Endothelial cell of umbilical vein (primary cell): Measurements from ENCODE around the gene PHEX. TPM values are rescaled to one million over a fixed set of nuclear protein-coding genes. Genes with fewer than 3 reads are reported as not detected.

Experiments
- BruUV-seq: library from RNA; stranded (reverse); fragments of 400-500 nt; replicated peaks from 2 replicates; lab custom pipeline; 2021; lab: Mats Ljungman, UMichigan
- CTCF ChIA-PET: fragments of 300-600, 350-600 bp; sonication (Branson Sonifier 250); formaldehyde crosslinking; loops from one replicate; lab custom pipeline; 2021; ENCODE audit warnings: antibody characterized with exemption, inconsistent platforms; lab: Charles Lee
- POLR2A ChIA-PET: fragments of 300-600, 350-600 bp; sonication (Branson Sonifier 250); formaldehyde crosslinking; loops from one replicate; lab custom pipeline; 2021; ENCODE audit warnings: antibody characterized with exemption, inconsistent platforms; lab: Charles Lee
- DNase-seq: peaks from one replicate; pipeline ENCODE4 v3.0.0-alpha.2; 2011; ENCODE audit warnings: low read depth, low spot score
- FAIRE-seq: peaks from 2 replicates; lab custom pipeline; 2011; peaks lifted over from hg19 to GRCh38; lab: Jason Lieb, UNC
- H2AFZ ChIP-seq: 2 replicates; pipeline ENCODE4 v1.6.0; 2012; ENCODE audit warnings: low read depth, low read length, control low read depth, inconsistent platforms
- H3K27ac ChIP-seq: 2 replicates; pipeline ENCODE4 v1.5.1; 2011; ENCODE audit warnings: low read depth, mild to moderate bottlenecking, control low read depth, low read length, moderate library complexity; ENCODE audit not compliant: insufficient read depth
- H3K27me3 ChIP-seq, 2 experiments: 2 replicates each; pipeline versions ENCODE4 v1.6.0 to v1.6.1; 2011; ENCODE audit warnings: low read length in 2 of 2, mixed read lengths in 1 of 2; ENCODE audit not compliant: control insufficient read depth in 2 of 2, insufficient read depth in 2 of 2
- H3K36me3 ChIP-seq, 2 experiments: 2 replicates in 1 of 2; 3 replicates in 1 of 2; pipeline ENCODE4 v1.5.1; 2011; ENCODE audit warnings: low read length in 2 of 2, mild to moderate bottlenecking in 1 of 2, moderate library complexity in 1 of 2; ENCODE audit not compliant: control insufficient read depth in 2 of 2, insufficient read depth in 2 of 2; ENCODE audit errors: extremely low read depth in 1 of 2
- H3K4me1 ChIP-seq: 3 replicates; pipeline ENCODE4 v1.5.1; 2011; ENCODE audit warnings: mild to moderate bottlenecking, low read length; ENCODE audit not compliant: control insufficient read depth, insufficient read depth; ENCODE audit errors: extremely low read depth
- H3K4me2 ChIP-seq: 2 replicates; pipeline ENCODE4 v1.6.1; 2011; ENCODE audit warnings: low read length, control low read depth, mixed read lengths; ENCODE audit not compliant: insufficient read depth
- H3K4me3 ChIP-seq, 3 experiments: fragments of 200-600 bp in 1 of 3; sonication (generic), shearing (Covaris generic) in 1 of 3; replicated peaks in 1 of 3; 2 replicates each; pipeline ENCODE4 v1.5.1; 2011 to 2016; ENCODE audit warnings: control low read depth in 3 of 3, low read length in 3 of 3, mild to moderate bottlenecking in 2 of 3, inconsistent platforms in 1 of 3, low read depth in 1 of 3, moderate library complexity in 1 of 3; ENCODE audit not compliant: insufficient read depth in 1 of 3
- H3K79me2 ChIP-seq: 2 replicates; pipeline ENCODE4 v1.6.0; 2012; ENCODE audit warnings: low read length, inconsistent platforms; ENCODE audit not compliant: control insufficient read depth, insufficient read depth
- H3K9ac ChIP-seq: replicated peaks from 2 replicates; pipeline ENCODE3; 2011; ENCODE audit warnings: low read length, control low read depth; ENCODE audit not compliant: insufficient read depth; ENCODE audit errors: extremely low read depth
- H3K9me1 ChIP-seq: replicated peaks from 3 replicates; pipeline ENCODE4 v1.6.0; 2011; ENCODE audit warnings: mild to moderate bottlenecking, low read length; ENCODE audit not compliant: control insufficient read depth, insufficient read depth; ENCODE audit errors: extremely low read depth
- H3K9me3 ChIP-seq: replicated peaks from 2 replicates; pipeline ENCODE4 v1.5.1; 2012; ENCODE audit warnings: low read length, inconsistent platforms; ENCODE audit not compliant: control insufficient read depth, insufficient read depth
- H4K20me1 ChIP-seq: replicated peaks from 2 replicates; pipeline ENCODE3; 2011; ENCODE audit warnings: mild to moderate bottlenecking, low read length; ENCODE audit not compliant: control insufficient read depth, insufficient read depth; ENCODE audit errors: extremely low read depth
- CTCF ChIP-seq, 2 donors: IDR thresholded peaks; 1 replicate in 1 of 2; 2 replicates in 1 of 2; pipeline ENCODE4 v1.5.1; 2011; ENCODE audit warnings: low read length in 2 of 2, mild to moderate bottlenecking in 2 of 2, moderate library complexity in 2 of 2, control low read depth in 1 of 2, inconsistent platforms in 1 of 2, low read depth in 1 of 2; ENCODE audit not compliant: insufficient read depth in 1 of 2; ENCODE audit errors: extremely low read depth in 1 of 2
- EZH2 ChIP-seq: IDR thresholded peaks from 2 replicates; pipeline ENCODE4 v1.6.1; 2012; ENCODE audit warnings: borderline replicate concordance, low read depth, mild to moderate bottlenecking, moderate library complexity, low read length, inconsistent platforms; ENCODE audit not compliant: severe bottlenecking
- FOS ChIP-seq: IDR thresholded peaks from 2 replicates; pipeline ENCODE4 v1.6.1; 2011; ENCODE audit warnings: mild to moderate bottlenecking, low read length, moderate library complexity, borderline replicate concordance; ENCODE audit not compliant: insufficient read depth
- GATA2 ChIP-seq: IDR thresholded peaks from 2 replicates; pipeline ENCODE4 v1.7.0; 2011; ENCODE audit warnings: low read depth, mild to moderate bottlenecking, moderate library complexity, mixed read lengths, low read length; ENCODE audit not compliant: insufficient read length, insufficient read depth
- JUN ChIP-seq: IDR thresholded peaks from 2 replicates; pipeline ENCODE4 v1.6.1; 2011; ENCODE audit warnings: borderline replicate concordance, low read depth; ENCODE audit not compliant: insufficient read length, insufficient read depth
- MYC ChIP-seq: IDR thresholded peaks from one replicate; pipeline ENCODE4 v1.6.1; 2011; ENCODE audit warnings: mild to moderate bottlenecking, low read depth, low read length
- POLR2A ChIP-seq: IDR thresholded peaks from 2 replicates; pipeline ENCODE4 v1.6.1; 2012; ENCODE audit warnings: low read depth, mild to moderate bottlenecking, control low read depth, low read length
- POLR2AphosphoS5 ChIP-seq: IDR thresholded peaks from 2 replicates; pipeline ENCODE4 v1.6.1; 2012; ENCODE audit warnings: low read depth, mild to moderate bottlenecking, control low read depth, low read length, moderate library complexity; ENCODE audit not compliant: insufficient read depth
- dilution Hi-C: fragments of 300-500 bp; cut with MboI; formaldehyde crosslinking; loops from one replicate; pipeline ENCODE4 v1.15.0; 2019; ENCODE audit warnings: low sequenced_read_pairs; ENCODE audit not compliant: extremely low pct_ligation_motif_present
- intact Hi-C: fragments of 100-400 bp; cut with micrococcal nuclease; formaldehyde crosslinking; loops from one replicate; pipeline ENCODE4 v1.10.0; 2022
- polyA plus RNA-seq, 4 experiments: library from polyadenylated mRNA; depleted of rRNA in 3 of 4; stranded (reverse) in 3 of 4; unstranded in 1 of 4; fragments of >200 nt; gene quantifications; 2 replicates each; pipeline versions ENCODE4 v1.2.1 to v1.2.3, GENCODE V29; 2011 to 2012; ENCODE audit warnings: missing spikeins in 1 of 4
- total RNA-seq: library from RNA; stranded (reverse); gene quantifications from 2 replicates; pipeline ENCODE4 v1.2.3, GENCODE V29; 2021
- TF ChIP-seq, protein P1 (sequence below): IDR thresholded peaks from 2 replicates; pipeline ENCODE4 v1.6.1; 2011; ENCODE audit not compliant: insufficient read depth, insufficient read length

Gene PHEX
- total and polyA plus RNA-seq, 2 donors (not counting 3 experiments of a cell fraction or from before 2014, with no cell fraction given) = 0.07 to 0.44 TPM

DNA sequence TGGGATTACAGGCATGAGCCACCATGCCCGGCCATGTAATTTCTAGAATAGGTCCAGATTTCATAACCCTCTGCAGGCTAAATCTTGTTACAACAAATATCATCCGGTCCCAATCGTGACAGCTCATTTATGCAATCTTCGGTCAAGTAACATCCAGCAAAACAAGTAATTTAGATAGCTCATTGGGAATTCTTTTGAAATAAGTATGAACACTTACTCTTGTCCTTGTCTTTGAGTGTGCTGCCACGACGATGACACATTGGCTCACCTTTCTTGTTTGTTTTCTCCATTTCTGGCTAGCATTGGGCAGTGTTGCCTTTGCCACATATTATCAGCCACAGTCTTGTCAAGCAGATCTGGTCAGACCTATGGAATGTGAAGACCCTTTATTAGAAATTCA, 92.0 kb downstream of the PHEX start:
- no TSS peak for BruUV-seq
- Histone ChIP-seq H2AFZ (no peak overlapping the region), H3K9me1 (no peaks in the 10 kb centered on the region), H3K4me3 (no peak overlapping the region), H3K79me2 (no peaks in the 10 kb centered on the region), H3K9me3 (no peaks in the 10 kb centered on the region), H3K4me2 (no peak overlapping the region), H3K36me3 (no peaks in the 10 kb centered on the region), H3K27me3 (no peaks in the 10 kb centered on the region), H4K20me1 (no peaks in the 10 kb centered on the region), H3K27ac (no peak overlapping the region), H3K4me1 (no peaks in the 10 kb centered on the region), H3K9ac (no peak overlapping the region)
- dilution Hi-C loops (no loop called here), intact Hi-C loops (no loop called here)
- TF ChIP-seq GATA2 (no peak), CTCF (IDR thresholded peaks at IDR 0.05; ENCODE audit: extremely low read depth in 1 of 2, insufficient read depth in 1 of 2, low read depth in 1 of 2, low read length in 2 of 2) (no peak), MYC (no peak), FOS (no peak), JUN (no peak), POLR2AphosphoS5 (no peak), EZH2 (no peak), POLR2A (no peak)
- TF ChIP-seq, protein P1, sequence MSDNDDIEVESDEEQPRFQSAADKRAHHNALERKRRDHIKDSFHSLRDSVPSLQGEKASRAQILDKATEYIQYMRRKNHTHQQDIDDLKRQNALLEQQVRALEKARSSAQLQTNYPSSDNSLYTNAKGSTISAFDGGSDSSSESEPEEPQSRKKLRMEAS = no peak
- CTCF ChIA-PET = no interaction called here
- FAIRE-seq (no peak), DNase-seq (no peak)
- POLR2A ChIA-PET = no interaction called here
